GM10266 (cell line): ENCODE measurements around the gene DUT.

Experiments
- DNase-seq: peaks from one replicate; pipeline ENCODE4 v3.0.0; 2012; ENCODE audit errors: extremely low spot score
- TF ChIP-seq, protein P1 (sequence below): IDR thresholded peaks from 2 replicates; pipeline ENCODE4 v1.5.1; 2012; ENCODE audit warnings: mild to moderate bottlenecking, low read depth; ENCODE audit not compliant: control insufficient read depth, insufficient read depth; ENCODE audit errors: missing control alignments

Gene DUT

DNA sequence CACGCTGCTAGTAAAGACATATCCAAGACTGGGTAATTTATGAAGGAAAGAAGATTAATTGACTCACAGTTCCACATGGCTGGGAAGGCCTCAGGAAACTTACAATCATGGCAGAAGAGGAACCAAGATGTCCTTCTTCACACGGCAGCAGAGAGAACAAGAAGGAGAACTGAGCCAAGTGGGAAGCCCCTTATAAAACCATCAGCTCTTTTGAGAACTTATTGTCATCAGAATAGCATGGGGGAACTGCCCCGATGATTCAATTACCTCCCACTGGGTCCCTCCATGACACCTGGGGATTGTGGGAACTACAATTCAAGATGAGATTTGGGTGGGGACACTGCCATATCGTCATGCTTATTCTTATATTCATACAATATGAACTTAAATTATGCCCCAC lies 49.0 kb downstream of the DUT start:
- DNase-seq = no peak
- TF ChIP-seq, protein P1, sequence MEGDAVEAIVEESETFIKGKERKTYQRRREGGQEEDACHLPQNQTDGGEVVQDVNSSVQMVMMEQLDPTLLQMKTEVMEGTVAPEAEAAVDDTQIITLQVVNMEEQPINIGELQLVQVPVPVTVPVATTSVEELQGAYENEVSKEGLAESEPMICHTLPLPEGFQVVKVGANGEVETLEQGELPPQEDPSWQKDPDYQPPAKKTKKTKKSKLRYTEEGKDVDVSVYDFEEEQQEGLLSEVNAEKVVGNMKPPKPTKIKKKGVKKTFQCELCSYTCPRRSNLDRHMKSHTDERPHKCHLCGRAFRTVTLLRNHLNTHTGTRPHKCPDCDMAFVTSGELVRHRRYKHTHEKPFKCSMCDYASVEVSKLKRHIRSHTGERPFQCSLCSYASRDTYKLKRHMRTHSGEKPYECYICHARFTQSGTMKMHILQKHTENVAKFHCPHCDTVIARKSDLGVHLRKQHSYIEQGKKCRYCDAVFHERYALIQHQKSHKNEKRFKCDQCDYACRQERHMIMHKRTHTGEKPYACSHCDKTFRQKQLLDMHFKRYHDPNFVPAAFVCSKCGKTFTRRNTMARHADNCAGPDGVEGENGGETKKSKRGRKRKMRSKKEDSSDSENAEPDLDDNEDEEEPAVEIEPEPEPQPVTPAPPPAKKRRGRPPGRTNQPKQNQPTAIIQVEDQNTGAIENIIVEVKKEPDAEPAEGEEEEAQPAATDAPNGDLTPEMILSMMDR = no peak

- TF ChIP-seq, protein P1 = no peak
- no peak for DNase-seq
These were observed 50.6 kb downstream of the DUT start for GRCh38 chr15:48381861-48382260.

- no peak for DNase-seq
- TF ChIP-seq, protein P1 = no peak
These were observed 51.8 kb downstream of the DUT start for GRCh38 chr15:48383031-48383430.

DNA sequence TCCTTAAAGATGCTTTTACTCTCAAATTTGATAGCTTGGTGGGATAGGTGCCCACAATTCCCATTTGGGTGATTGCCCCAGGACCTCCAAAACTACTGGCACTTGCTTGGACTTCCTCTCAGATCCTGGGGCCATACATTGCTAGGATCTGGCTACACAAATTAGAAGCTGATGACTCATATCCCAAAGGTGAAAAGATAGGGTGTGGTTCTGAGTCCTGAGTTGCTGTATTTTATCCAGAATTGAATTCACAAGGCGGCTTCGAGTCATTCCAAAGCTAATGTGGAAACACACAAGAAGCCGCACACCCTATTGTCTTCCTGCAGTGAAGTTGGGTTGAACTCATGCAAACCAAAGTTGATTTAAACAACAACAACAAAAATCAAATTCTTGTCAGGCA lies 53.4 kb downstream of the DUT start:
- DNase-seq = no peak
- TF ChIP-seq, protein P1 = no peak

GRCh38 chr15:48385031-48385830 lies 54.0 kb downstream of the DUT start:
- TF ChIP-seq, protein P1 = no peak
- no peak for DNase-seq

GRCh38 chr15:48388016-48388851 lies 57.0 kb downstream of the DUT start:
- TF ChIP-seq, protein P1 = no peak
- no peak for DNase-seq

GRCh38 chr15:48388910-48389309 lies 57.7 kb downstream of the DUT start:
- DNase-seq = no peak
- TF ChIP-seq, protein P1 = no peak
